SK-N-SH (cell line): Measurements from ENCODE around the gene MEG3. TPM values are rescaled to one million over a fixed set of nuclear protein-coding genes. Genes with fewer than 3 reads are reported as not detected.

Experiments used
- CTCF ChIA-PET: fragments of 300-600, 350-600 bp; formaldehyde crosslinking; extraction: SDS; loops from one replicate; lab custom pipeline; 2021; lab: Yijun Ruan, JAX
- POLR2A ChIA-PET: fragments of 350-600 bp; sonication (Branson Sonifier 250); formaldehyde crosslinking; extraction: SDS; loops from one replicate; lab custom pipeline; 2020; ENCODE audit warnings: antibody characterized with exemption, inconsistent platforms; lab: Yijun Ruan, JAX
- DNase-seq: peaks from one replicate; pipeline ENCODE4 v3.0.0; 2012
- H2AFZ ChIP-seq: fragments of 200-600 bp; sonication (generic); 2 replicates; pipeline ENCODE4 v1.8.1; 2016; ENCODE audit warnings: antibody characterized with exemption, mild to moderate bottlenecking, low read depth
- H3F3A ChIP-seq: fragments of 200-600 bp; sonication (generic); replicated peaks from 2 replicates; pipeline ENCODE3; 2016; ENCODE audit warnings: antibody characterized with exemption, mild to moderate bottlenecking; ENCODE audit not compliant: insufficient read depth
- H3K27ac ChIP-seq, 2 experiments: fragments of 200-500 bp in 1 of 2; fragments of 200-600 bp in 1 of 2; sonication (Bioruptor generic) in 1 of 2; sonication (generic), shearing (Covaris generic) in 1 of 2; 2 replicates each; pipeline versions ENCODE4 v1.5.1 to v1.6.1; 2014 to 2016; ENCODE audit warnings: low read depth in 2 of 2, inconsistent platforms in 1 of 2, low read length in 1 of 2, mild to moderate bottlenecking in 1 of 2, mixed read lengths in 1 of 2
- H3K27me3 ChIP-seq: fragments of 200-600 bp; sonication (generic), shearing (Covaris generic); 2 replicates; pipeline ENCODE4 v1.6.1; 2016; ENCODE audit warnings: mixed run types; ENCODE audit not compliant: insufficient read depth
- H3K36me3 ChIP-seq, 2 experiments: fragments of 200-500 bp in 1 of 2; fragments of 200-600 bp in 1 of 2; sonication (Bioruptor generic) in 1 of 2; sonication (generic) in 1 of 2; replicated peaks in 1 of 2; 2 replicates each; pipeline versions ENCODE3 to v1.5.1; 2014 to 2016; ENCODE audit warnings: low read length in 1 of 2, mild to moderate bottlenecking in 1 of 2; ENCODE audit not compliant: insufficient read depth in 2 of 2, control insufficient read depth in 1 of 2
- H3K4me1 ChIP-seq, 2 experiments: fragments of 200-500 bp in 1 of 2; fragments of 200-600 bp in 1 of 2; sonication (Bioruptor generic) in 1 of 2; sonication (generic), shearing (Covaris generic) in 1 of 2; 2 replicates each; pipeline versions ENCODE4 v1.5.1 to v1.6.1; 2014 to 2016; ENCODE audit warnings: low read depth in 1 of 2, low read length in 1 of 2, mixed run types in 1 of 2; ENCODE audit not compliant: insufficient read depth in 2 of 2, control insufficient read depth in 1 of 2
- H3K4me2 ChIP-seq: fragments of 200-600 bp; sonication (generic), shearing (Covaris generic); 2 replicates; pipeline ENCODE4 v1.6.1; 2017; ENCODE audit warnings: mixed run types
- H3K4me3 ChIP-seq, 2 experiments: fragments of 200-500 bp in 1 of 2; fragments of 200-600 bp in 1 of 2; sonication (Bioruptor generic) in 1 of 2; sonication (generic), shearing (Covaris generic) in 1 of 2; 2 replicates each; pipeline versions ENCODE4 v1.5.1 to v1.8.1; 2014 to 2016; ENCODE audit warnings: low read depth in 2 of 2, inconsistent platforms in 1 of 2, low read length in 1 of 2, mild to moderate bottlenecking in 1 of 2, mixed read lengths in 1 of 2, moderate library complexity in 1 of 2
- H3K79me2 ChIP-seq: fragments of 200-600 bp; sonication (generic); 2 replicates; pipeline ENCODE4 v1.8.1; 2017; ENCODE audit warnings: mild to moderate bottlenecking; ENCODE audit not compliant: insufficient read depth
- H3K9ac ChIP-seq: fragments of 200-600 bp; sonication (generic); 2 replicates; pipeline ENCODE4 v1.6.1; 2017; ENCODE audit warnings: mixed run types
- H3K9me2 ChIP-seq: fragments of 200-600 bp; sonication (generic); 2 replicates; pipeline ENCODE4 v1.6.1; 2017; ENCODE audit warnings: mixed run types
- H3K9me3 ChIP-seq: fragments of 200-600 bp; sonication (generic); 2 replicates; pipeline ENCODE4 v1.6.1; 2017; ENCODE audit warnings: mixed run types, mild to moderate bottlenecking, moderate library complexity
- H4K20me1 ChIP-seq: fragments of 200-600 bp; sonication (generic); 2 replicates; pipeline ENCODE4 v1.6.1; 2017; ENCODE audit warnings: mild to moderate bottlenecking, mixed run types; ENCODE audit not compliant: insufficient read depth
- CHD2 ChIP-seq: fragments of 150-350 bp; IDR thresholded peaks from 2 replicates; pipeline ENCODE4 v1.6.1; 2018; ENCODE audit warnings: low read length; ENCODE audit not compliant: partially characterized antibody
- CTCF ChIP-seq: fragments of 200-600 bp; sonication (generic); IDR thresholded peaks from 2 replicates; pipeline ENCODE4 v1.6.1; 2017; ENCODE audit warnings: antibody characterized with exemption, mild to moderate bottlenecking, moderate library complexity
- EP300 ChIP-seq, 2 experiments: IDR thresholded peaks; 2 replicates each; pipeline versions ENCODE4 v1.4.0 to v1.6.1; 2012; ENCODE audit warnings: borderline replicate concordance in 1 of 2, low read depth in 1 of 2, low read length in 1 of 2
- EZH2phosphoT487 ChIP-seq: fragments of 200-600 bp; sonication (generic); IDR thresholded peaks from 2 replicates; pipeline ENCODE4 v1.6.1; 2017; ENCODE audit warnings: low read depth, mixed run types, mild to moderate bottlenecking, antibody characterized with exemption, moderate library complexity, borderline replicate concordance
- FOSL2 ChIP-seq: IDR thresholded peaks from 2 replicates; pipeline ENCODE4 v1.4.0; 2012; ENCODE audit warnings: low read depth, mild to moderate bottlenecking, moderate library complexity, borderline replicate concordance
- GABPA ChIP-seq: IDR thresholded peaks from 2 replicates; pipeline ENCODE4 v1.4.0; 2012; ENCODE audit warnings: low read depth, mild to moderate bottlenecking
- GATA2 ChIP-seq: sonication (generic); formaldehyde crosslinking; IDR thresholded peaks from 2 replicates; pipeline ENCODE4 v1.5.0; 2020; ENCODE audit warnings: mild to moderate bottlenecking, missing genetic modification reagents
- MEF2A ChIP-seq: IDR thresholded peaks from 2 replicates; pipeline ENCODE4 v1.4.0; 2012; ENCODE audit warnings: low read depth, borderline replicate concordance
- POLR2AphosphoS5 ChIP-seq: IDR thresholded peaks from 2 replicates; pipeline ENCODE4 v1.6.1; 2012; ENCODE audit warnings: low read depth, low read length
- RCOR1 ChIP-seq: fragments of 150-350 bp; IDR thresholded peaks from 2 replicates; pipeline ENCODE4 v1.6.1; 2017; ENCODE audit warnings: antibody characterized with exemption, low read length
- RFX5 ChIP-seq: IDR thresholded peaks from 2 replicates; pipeline ENCODE4 v1.6.1; 2012; ENCODE audit warnings: mild to moderate bottlenecking, improper control_type of control experiment, low read length
- RXRA ChIP-seq: IDR thresholded peaks from 2 replicates; pipeline ENCODE4 v1.4.0; 2012; ENCODE audit warnings: low read depth, mild to moderate bottlenecking, borderline replicate concordance
- SIN3A ChIP-seq: IDR thresholded peaks from 2 replicates; pipeline ENCODE4 v1.6.1; 2012; ENCODE audit warnings: low read depth, mild to moderate bottlenecking, low read length, moderate library complexity, borderline replicate concordance
- TEAD4 ChIP-seq: IDR thresholded peaks from 2 replicates; pipeline ENCODE4 v1.4.0; 2012; ENCODE audit warnings: mild to moderate bottlenecking, borderline replicate concordance; ENCODE audit not compliant: insufficient read depth
- USF1 ChIP-seq: IDR thresholded peaks from 2 replicates; pipeline ENCODE4 v1.4.0; 2012; ENCODE audit warnings: low read depth, borderline replicate concordance
- WGBS: methylation state at CpG from one replicate; pipeline ENCODE4 v1.1.6; 2017; ENCODE audit warnings: low lambda C conversion rate; 5-methylcytosine and 5-hydroxymethylcytosine counted together
- polyA plus RNA-seq, 3 experiments: library from polyadenylated mRNA; depleted of rRNA; stranded (reverse); fragments of >200 nt; gene quantifications; 2 replicates each; pipeline ENCODE4 v1.2.3, GENCODE V29; 2012

Gene MEG3
- polyA plus RNA-seq, 1 of the 3 experiments (the other 2 are of a cell fraction): not detected

- Histone ChIP-seq H4K20me1 (no peaks in the 10 kb centered on the region), H3K9me3 (no peaks in the 10 kb centered on the region), H2AFZ (no peak overlapping the region), H3K9me2 (no peaks in the 10 kb centered on the region), H3K36me3 (no peaks in the 10 kb centered on the region), H3K4me3 (no peak overlapping the region), H3K9ac (no peak overlapping the region), H3K27me3 (no peaks in the 10 kb centered on the region), H3K4me2 (no peak overlapping the region), H3K4me1 (peaks cover 0 to 38% of the 10 kb centered on the region in 2 experiments; a peak in 3 of 4 replicates), H3K79me2 (no peaks in the 10 kb centered on the region), H3F3A (no peaks in the 10 kb centered on the region), H3K27ac (no peak overlapping the region; a peak in 1 of 4 replicates)
- ChIA-PET CTCF (no interaction called here), POLR2A (no interaction called here)
- WGBS: 84% methylated on average over 43 of the region's 49 CpGs
- TF ChIP-seq USF1 (no peak), FOSL2 (no peak), RCOR1 (no peak), MEF2A (no peak), CTCF (no peak), TEAD4 (no peak), GATA2 (CRISPR knock-in tag) (no peak), EZH2phosphoT487 (no peak)
- no peak for DNase-seq
Measured at GRCh38 chr14:100882026-100882967, 56.4 kb downstream of the MEG3 start.

GRCh38 chr14:100882991-100883788 lies 57.3 kb downstream of the MEG3 start:
- no peak for DNase-seq
- Histone ChIP-seq H3K27me3 (no peaks in the 10 kb centered on the region), H3K4me3 (no peak overlapping the region), H3K36me3 (no peaks in the 10 kb centered on the region), H3K79me2 (no peaks in the 10 kb centered on the region), H3F3A (no peaks in the 10 kb centered on the region), H3K27ac (no peak overlapping the region; a peak in 1 of 4 replicates), H3K4me2 (no peak overlapping the region), H3K9me2 (no peaks in the 10 kb centered on the region), H4K20me1 (no peaks in the 10 kb centered on the region), H2AFZ (no peak overlapping the region), H3K9me3 (no peaks in the 10 kb centered on the region), H3K4me1 (peaks cover 2 to 43% of the 10 kb centered on the region in 2 experiments; a peak in 3 of 4 replicates), H3K9ac (no peak overlapping the region)
- WGBS: 81% methylated on average over 30 of the region's 46 CpGs
- TF ChIP-seq GABPA (no peak), EZH2phosphoT487 (no peak), RXRA (no peak), CTCF (no peak), SIN3A (no peak), RFX5 (no peak), USF1 (no peak), RCOR1 (no peak), EP300 (IDR thresholded peaks at IDR 0.05; ENCODE audit: borderline replicate concordance in 1 of 2, low read depth in 1 of 2, low read length in 1 of 2) (no peak), POLR2AphosphoS5 (no peak), CHD2 (no peak)
- ChIA-PET CTCF (no interaction called here), POLR2A (no interaction called here)
